ENCODE results near the gene EIF4G3. TPM values are rescaled to one million over a fixed set of nuclear protein-coding genes. Genes with fewer than 3 reads are reported as not detected.
A peak's percentile ranks its signal among the peaks of the same experiment; 100 is the strongest.

EIF4G3 gene
- total RNA-seq, 1 experiment from 2014 or later: 87.6 TPM

DNA sequence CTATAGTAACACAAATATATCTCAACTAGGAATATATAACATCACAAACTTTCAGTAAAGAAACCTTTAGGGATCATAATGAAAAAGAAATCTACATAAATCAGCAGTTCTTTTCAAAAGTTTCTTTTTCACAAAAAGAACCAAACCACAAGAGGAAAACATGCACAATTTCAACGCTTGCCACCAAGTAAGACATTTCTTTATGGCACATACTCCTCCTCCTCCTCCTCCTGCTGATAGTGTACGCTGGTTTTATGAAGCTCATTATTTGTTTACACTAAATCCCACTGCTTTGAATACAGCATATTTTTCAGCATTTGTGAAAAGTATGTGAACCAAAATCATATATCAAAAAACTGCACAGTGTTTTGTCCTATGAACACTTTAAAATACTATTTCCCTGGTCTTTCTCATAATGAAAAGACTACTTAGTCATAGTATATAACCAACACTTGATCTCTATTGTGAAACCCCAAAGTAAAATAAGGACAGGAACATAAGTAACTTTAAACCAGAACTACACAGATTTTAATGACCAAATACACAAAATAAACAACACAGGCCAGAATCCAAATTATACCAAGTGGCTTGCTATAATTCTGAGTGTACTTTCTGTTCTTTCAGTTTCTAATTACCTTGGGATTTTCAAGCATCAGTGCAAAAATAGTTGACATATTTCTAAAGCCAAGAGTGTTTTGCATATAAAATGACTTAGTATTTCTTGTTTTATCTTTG lies 184.2 kb downstream of the EIF4G3 start:
- Mint-ChIP-seq H3K4me1 (ENCODE audit: insufficient read depth, unreplicated experiment) (peaks cover 12% of the 10 kb centered on the region), H3K36me3 (ENCODE audit: insufficient read depth, unreplicated experiment) (peaks cover 12% of the 10 kb centered on the region), H3K27me3 (ENCODE audit: insufficient read depth, unreplicated experiment) (no peaks in the 10 kb centered on the region), H3K27ac (ENCODE audit: low read depth, unreplicated experiment) (peak overlapping the region; percentile 82), H3K4me3 (ENCODE audit: unreplicated experiment) (no peak overlapping the region), H3K9me3 (ENCODE audit: unreplicated experiment) (no peaks in the 10 kb centered on the region)
- no TSS peak for BruUV-seq (replicated peaks)
- TF ChIP-seq, protein P1, sequence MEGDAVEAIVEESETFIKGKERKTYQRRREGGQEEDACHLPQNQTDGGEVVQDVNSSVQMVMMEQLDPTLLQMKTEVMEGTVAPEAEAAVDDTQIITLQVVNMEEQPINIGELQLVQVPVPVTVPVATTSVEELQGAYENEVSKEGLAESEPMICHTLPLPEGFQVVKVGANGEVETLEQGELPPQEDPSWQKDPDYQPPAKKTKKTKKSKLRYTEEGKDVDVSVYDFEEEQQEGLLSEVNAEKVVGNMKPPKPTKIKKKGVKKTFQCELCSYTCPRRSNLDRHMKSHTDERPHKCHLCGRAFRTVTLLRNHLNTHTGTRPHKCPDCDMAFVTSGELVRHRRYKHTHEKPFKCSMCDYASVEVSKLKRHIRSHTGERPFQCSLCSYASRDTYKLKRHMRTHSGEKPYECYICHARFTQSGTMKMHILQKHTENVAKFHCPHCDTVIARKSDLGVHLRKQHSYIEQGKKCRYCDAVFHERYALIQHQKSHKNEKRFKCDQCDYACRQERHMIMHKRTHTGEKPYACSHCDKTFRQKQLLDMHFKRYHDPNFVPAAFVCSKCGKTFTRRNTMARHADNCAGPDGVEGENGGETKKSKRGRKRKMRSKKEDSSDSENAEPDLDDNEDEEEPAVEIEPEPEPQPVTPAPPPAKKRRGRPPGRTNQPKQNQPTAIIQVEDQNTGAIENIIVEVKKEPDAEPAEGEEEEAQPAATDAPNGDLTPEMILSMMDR (IDR thresholded peaks at IDR 0.05; ENCODE audit: unreplicated experiment): no peak
- CTCF ChIA-PET: interaction anchor here (1.0 to 1.6 kb wide), 2 partner anchors 10 to 192 kb away, joined by 3 to 4 read pairs; no protein-coding TSS in a partner anchor
- POLR2A ChIA-PET: interaction anchor here (0.7 to 1.5 kb wide), 10 partner anchors 10 to 236 kb away, joined by 3 to 4 read pairs (median 3); no protein-coding TSS in a partner anchor
- peak; percentile 24 for DNase-seq (ENCODE audit: unreplicated experiment)
- intact Hi-C loops (cut with micrococcal nuclease): no loop called here

GRCh38 chr1:20988943-20989342 lies 187.8 kb downstream of the EIF4G3 start:
- DNase-seq (ENCODE audit: unreplicated experiment): no peak
- H3K9me3 Mint-ChIP-seq (ENCODE audit: unreplicated experiment): no peaks in the 10 kb centered on the region
- no peak overlapping the region for H3K4me3 Mint-ChIP-seq (ENCODE audit: unreplicated experiment)
- ChIA-PET POLR2A (interaction anchor here (0.6 kb wide), 1 partner anchor 34 kb away, joined by 3 read pairs; no protein-coding TSS in a partner anchor), CTCF (interaction anchor here (0.6 to 1.4 kb wide), 2 partner anchors 206 to 291 kb away, joined by 3 to 5 read pairs; no protein-coding TSS in a partner anchor)
- H3K27me3 Mint-ChIP-seq (ENCODE audit: insufficient read depth, unreplicated experiment): no peaks in the 10 kb centered on the region
- TF ChIP-seq, protein P1 (IDR thresholded peaks at IDR 0.05; ENCODE audit: unreplicated experiment): no peak
- no TSS peak for BruUV-seq (replicated peaks)
- intact Hi-C loops (cut with micrococcal nuclease): no loop called here
- H3K27ac Mint-ChIP-seq (ENCODE audit: low read depth, unreplicated experiment): no peak overlapping the region
- H3K4me1 Mint-ChIP-seq (ENCODE audit: insufficient read depth, unreplicated experiment): peaks cover 12% of the 10 kb centered on the region
- peaks cover 24% of the 10 kb centered on the region for H3K36me3 Mint-ChIP-seq (ENCODE audit: insufficient read depth, unreplicated experiment)

DNA sequence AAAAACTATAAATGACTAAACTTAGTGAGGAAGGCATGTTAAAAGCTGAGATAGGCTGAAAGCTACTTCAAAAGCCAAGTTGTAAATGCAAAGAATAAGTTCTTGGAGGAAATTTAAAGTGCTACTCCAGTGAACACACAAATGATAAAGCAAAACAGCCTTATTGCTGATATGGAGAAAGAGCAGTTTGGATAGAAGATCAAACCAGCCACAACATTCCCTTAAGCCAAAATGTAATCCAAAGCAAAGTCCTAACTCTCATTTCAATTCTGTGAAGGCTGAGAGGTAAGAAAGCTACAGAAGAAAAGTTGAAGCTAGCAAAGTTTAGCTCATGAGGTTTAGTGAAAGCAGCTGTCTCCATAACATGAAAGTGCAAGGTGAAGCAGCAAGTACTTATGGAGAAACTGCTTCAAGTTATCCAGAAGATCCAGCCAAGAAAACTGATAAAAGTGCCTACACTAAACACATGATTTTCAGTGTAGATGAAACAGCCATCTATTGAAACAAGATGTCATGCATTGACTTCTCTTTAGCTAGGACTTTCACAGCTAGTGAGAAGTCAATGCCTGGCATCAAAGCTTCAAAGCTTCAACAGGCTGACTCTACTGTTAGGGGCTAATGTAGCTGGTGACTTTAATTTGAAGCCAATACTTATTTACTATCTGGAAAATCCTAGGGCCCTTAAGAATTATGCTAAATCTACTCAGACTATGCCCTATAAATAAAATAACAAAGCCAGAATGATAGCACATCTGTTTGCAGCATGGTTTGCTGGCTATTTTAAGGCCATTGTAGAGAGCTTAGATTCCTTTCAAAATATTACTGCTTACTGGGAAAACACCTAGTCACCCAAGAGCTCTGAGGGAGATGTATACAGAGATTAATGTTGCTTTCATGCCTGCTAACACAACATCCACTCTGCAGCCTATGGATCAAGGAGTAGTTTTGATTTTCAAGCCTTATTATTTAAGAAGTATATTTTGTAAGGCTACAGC lies 188.6 kb downstream of the EIF4G3 start:
- BruUV-seq (replicated peaks): no TSS peak
- ChIA-PET CTCF (interaction anchor here (0.6 to 1.4 kb wide), 3 partner anchors 204 to 290 kb away, joined by 3 to 5 read pairs (median 3); no protein-coding TSS in a partner anchor), POLR2A (interaction anchor here (0.6 to 1.4 kb wide), 3 partner anchors 9 to 315 kb away, joined by 3 to 4 read pairs (median 4); no protein-coding TSS in a partner anchor)
- intact Hi-C loops (cut with micrococcal nuclease): no loop called here
- Mint-ChIP-seq H3K27me3 (ENCODE audit: insufficient read depth, unreplicated experiment) (no peaks in the 10 kb centered on the region), H3K4me3 (ENCODE audit: unreplicated experiment) (no peak overlapping the region), H3K9me3 (ENCODE audit: unreplicated experiment) (no peaks in the 10 kb centered on the region), H3K27ac (ENCODE audit: low read depth, unreplicated experiment) (no peak overlapping the region), H3K36me3 (ENCODE audit: insufficient read depth, unreplicated experiment) (peaks cover 24% of the 10 kb centered on the region), H3K4me1 (ENCODE audit: insufficient read depth, unreplicated experiment) (peaks cover 13% of the 10 kb centered on the region)
- TF ChIP-seq, protein P1 (IDR thresholded peaks at IDR 0.05; ENCODE audit: unreplicated experiment): no peak
- no peak for DNase-seq (ENCODE audit: unreplicated experiment)

Data from MCF 10A (cell line).